HG02678 (cell line): ENCODE data around the gene ITM2B.
A peak's percentile ranks its signal among the peaks of the same experiment; 100 is the strongest.
"Not testable (repeated sequence)": the region's sequence is repeated elsewhere in the genome, so short reads cannot be mapped to it uniquely, and the experiment has no call there.

Source experiments
- ATAC-seq: cut with Tn5 transposase; IDR thresholded peaks from one replicate; pipeline ENCODE4 v1.9.1; 2021; ENCODE audit warnings: mild to moderate bottlenecking, moderate library complexity; ENCODE audit not compliant: unreplicated experiment

Gene ITM2B

DNA sequence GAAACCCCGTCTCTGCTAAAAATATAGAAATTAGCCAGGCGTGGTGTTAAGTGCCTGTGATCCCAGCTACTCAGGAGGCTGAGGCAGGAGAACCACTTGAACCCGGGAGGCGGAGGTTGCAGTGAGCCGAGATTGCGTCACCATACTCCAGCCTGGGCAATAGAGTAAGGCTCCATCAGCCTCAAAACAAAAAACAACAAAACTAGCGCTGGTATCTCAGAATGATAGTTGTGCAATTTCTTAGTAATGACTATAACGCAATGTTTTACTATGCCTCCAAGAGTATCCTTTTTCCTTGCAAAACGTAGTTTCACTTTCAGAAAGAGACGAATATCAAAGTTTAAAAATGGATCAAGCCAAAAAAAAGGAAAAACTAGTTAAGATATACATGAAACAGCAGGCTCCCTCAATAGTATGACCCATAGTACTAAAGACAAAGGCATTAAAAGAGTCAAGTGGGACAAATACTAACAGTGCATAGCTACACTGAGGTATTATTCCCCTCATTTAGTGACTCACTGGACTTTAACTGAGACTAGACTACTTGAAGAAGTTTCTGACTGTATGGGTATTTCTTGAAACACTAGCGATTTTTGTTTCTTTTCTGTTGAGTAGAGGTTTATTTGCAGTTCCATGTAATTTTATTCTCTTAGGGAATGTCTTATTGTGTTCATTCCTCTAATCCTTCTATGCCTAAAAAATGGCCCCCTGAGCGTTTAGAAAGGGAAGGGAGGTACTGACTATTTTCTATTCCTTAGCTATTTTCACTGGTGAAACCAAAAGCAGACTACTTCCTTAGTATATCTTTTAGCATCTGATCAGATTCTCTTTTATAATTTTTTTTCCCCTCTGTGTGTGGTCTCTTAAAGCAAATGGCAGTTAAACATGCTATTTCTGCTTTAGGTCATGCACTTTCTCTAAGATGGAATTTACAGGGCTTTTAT, 10.4 kb upstream of the ITM2B start:
- no peak for ATAC-seq

- ATAC-seq, result no peak
Observed at GRCh38 chr13:48224701-48225100, 8.3 kb upstream of the ITM2B start.

GRCh38 chr13:48230541-48230940, 2.5 kb upstream of the ITM2B start:
- ATAC-seq, result no peak

- no peak for ATAC-seq
Observed at GRCh38 chr13:48231080-48231479, 1.9 kb upstream of the ITM2B start.

- no peak for ATAC-seq
Observed at GRCh38 chr13:48231933-48232332, 1.1 kb upstream of the ITM2B start.

DNA sequence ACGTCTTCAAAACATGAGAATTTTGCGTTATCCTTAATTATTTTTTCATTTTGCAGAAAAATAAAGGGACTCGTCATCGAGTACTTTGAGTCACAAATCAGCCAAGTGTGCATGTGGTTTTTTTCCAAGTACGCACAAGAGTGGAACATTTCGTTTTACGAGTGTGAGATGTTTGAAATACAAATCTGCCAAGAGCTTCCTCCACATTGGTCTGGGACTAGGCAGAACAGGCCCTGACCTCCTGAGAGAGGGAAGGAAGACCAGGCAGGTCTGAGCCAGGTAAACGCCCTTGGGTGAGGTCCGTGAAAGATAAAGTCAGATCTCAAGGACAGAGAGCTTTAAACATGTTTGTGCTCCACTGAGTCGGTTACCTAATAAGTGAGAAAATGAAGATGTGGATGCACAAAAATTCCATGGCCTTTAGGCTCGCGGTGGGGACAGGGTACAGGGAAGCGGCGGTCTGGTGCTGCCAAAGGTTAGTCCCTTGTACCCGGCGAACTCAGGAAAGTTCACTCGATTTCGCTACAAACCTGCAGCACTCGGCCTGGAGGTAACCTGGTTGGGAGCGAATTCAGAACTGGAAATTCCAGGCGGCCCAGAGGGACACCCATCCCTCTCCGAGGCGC, 473 bp upstream of the ITM2B start:
- peak; percentile 15 for ATAC-seq

DNA sequence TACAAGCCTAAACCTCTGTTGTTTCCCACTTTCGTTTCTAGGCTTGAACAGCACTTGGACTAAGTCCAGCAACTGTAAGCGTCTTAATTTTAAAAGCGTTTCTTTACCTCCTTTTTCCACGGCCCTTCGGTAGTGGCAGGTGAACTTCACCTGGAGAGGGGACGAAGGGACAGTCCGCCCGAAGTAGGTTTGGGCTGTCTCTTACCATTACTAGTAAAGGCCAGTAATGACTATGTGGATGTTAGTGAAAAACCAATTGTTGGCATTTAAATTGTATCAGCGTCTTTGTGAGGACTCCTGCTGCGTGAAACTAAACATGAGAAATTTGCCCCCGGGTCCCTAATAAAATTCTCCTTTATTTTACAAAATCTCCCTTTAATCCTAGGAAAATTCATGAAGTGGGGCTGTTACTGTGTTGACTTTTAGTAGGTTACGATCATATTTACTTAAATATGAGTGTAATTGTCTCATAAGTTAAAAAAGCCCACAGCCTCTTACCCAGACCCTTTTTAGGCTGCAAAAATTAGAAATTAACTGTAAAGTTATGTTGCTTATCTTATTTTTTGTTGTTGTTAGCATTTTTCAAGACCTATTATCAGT, 983 bp downstream of the ITM2B start:
- no peak for ATAC-seq

DNA sequence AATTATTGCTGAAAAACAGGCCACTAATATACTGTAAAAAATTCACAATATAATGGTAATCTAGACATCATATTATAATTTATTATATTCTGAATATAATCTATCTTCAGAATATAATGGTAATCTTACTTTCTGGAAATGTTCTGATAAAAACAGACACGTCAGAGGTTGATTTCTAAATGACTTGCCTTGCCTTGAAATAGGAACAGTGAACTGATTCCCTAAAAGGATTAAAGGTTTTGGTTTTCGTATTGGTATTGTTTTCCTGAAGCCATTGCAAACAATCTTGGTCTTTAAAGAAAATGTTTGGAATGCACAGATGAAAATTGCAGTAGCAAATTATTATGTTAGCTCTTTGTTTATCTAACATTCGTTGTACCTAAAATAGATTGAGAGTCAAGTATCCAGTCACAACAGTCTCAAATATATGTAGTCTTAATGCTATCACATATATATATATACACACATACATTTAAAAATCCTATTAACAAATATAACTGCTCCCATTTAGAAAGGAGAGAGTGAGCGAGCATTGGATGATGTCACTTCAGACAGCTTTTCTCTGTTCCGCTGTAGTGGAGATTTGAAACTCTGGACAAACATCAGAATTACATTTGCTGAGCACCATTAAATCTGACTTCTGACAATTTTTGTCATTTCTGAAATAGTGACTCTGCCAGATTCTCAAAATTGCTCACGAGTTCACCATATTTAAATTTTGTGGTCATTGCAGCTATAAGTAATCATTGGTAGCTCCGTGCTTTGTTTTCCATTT, 1.7 kb downstream of the ITM2B start:
- peak; percentile 56 for ATAC-seq

GRCh38 chr13:48235341-48236135, 2.5 kb downstream of the ITM2B start:
- ATAC-seq, result no peak

DNA sequence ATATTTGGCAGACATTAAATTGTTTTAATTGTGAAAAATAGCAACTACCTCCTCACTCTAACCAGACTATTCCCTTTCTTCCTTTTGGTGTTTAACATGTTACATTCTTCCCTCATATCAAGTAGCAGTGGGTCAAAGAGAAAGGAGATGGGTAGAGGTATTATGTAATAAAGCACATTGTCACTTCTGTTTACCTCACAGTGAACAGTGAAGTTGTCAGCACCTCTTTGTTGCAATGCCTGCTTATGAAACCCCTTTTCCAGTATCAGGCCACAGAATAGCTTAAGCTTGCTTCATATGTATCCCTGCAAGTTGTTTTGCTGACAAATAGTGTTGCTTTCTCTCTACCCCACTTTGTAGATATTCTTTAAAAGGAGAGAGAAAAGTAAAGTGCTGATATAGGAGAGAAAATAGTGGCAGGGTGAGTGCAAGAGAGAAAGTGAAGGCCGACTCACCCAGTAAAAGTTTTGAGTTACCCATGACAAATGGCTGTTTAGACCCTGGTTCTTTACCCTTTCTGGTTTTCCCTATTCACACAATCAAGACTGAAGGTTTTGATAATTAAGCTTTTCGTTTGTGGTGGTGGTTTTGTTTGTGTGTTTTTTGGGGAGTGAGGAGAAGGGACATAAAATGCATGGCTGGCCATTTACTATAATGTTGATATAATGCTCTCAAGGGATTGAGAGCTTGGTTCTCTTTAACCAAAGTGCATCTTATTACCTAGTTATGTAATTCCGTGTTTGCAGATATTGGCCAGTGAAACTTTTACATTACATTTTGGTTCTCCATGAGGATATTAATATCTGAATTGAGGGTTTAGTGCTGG, 3.7 kb downstream of the ITM2B start:
- ATAC-seq, result no peak

DNA sequence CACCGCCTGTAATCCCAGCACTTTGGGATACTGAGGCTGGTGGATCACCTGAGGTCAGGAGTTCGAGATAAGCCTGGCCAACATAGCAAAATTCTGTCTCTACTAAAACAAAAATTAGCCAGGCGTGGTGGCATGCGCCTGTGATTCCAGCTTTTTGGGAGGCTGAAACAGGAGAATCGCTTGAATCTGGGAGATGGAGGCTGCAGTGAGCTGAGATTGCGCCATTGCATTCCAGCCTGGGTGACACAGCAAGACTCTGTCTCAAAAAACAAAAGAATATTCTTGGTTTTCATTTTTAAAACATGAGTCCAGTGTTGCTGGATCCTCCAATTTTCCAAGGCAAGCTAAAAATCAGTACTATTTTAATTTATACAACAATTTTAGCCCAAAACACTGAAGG, 6.4 kb downstream of the ITM2B start:
- ATAC-seq, result not testable (repeated sequence)

GRCh38 chr13:48241651-48242050, 8.6 kb downstream of the ITM2B start:
- ATAC-seq, result no peak

GRCh38 chr13:48242677-48243076, 9.7 kb downstream of the ITM2B start:
- ATAC-seq, result no peak

- no peak for ATAC-seq
Observed at GRCh38 chr13:48244159-48244558, 11.2 kb downstream of the ITM2B start.

DNA sequence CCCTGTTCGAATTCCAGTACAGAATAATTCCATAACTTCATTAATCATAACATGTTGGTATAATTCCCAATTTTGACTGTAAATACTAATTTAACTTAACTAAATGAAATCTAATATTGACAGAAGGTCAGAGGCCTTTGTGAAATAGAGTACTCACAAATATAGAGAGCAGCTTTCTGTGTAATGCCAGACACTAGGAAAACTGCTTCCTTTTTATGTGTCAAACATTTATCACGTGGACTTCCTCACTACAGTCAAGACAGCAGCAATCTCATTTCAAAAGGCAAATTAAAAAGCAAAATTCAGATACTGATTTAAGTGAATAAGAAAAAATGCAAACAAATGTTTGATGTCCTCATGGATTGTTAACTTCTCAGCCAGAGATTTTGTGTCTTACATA, 13.1 kb downstream of the ITM2B start:
- ATAC-seq, result no peak

- ATAC-seq, result no peak
Observed at GRCh38 chr13:48249018-48249417, 16.0 kb downstream of the ITM2B start.

DNA sequence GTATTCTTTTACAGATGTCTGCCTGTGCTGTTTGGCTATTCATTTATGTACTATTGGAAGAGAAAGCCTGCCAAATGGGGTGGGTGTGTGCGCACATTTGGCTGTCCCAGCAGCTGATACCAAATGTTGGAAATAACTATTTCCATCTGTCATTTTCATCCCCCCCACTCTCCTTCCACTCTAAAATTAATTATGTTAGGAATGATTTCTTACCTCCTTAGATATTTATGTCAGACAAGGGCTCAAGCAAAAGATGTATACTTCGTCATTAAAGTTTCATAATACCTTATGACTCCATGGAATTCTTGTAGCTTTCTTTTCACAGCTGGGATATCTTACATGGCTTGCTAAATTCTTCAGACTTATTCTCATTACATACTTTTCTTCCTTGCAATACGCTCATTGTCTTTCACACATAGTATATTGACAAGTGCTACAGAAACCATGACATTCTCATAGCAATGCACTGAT, 18.6 kb downstream of the ITM2B start:
- no peak for ATAC-seq

DNA sequence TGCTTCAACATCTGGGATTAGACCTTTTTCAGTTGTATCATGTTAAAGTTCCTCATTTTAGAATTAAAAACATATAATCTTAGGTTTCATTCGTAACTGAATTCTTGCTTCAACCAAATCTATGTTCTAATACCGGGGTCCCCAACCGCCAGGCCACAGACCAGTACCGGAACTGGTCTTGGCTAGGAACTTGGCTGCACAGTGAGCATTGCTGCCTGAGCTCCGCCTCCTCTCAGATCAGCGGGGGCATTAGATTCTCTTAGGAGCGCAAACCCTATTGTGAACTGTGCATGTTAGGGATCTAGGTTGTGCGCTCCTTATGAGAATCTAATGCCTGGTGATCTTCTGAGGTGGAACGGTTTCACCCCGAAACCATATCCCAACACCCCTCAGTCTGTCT, 19.2 kb downstream of the ITM2B start:
- no peak for ATAC-seq

GRCh38 chr13:48253849-48254248, 20.8 kb downstream of the ITM2B start:
- no peak for ATAC-seq
